Left renal cortex interstitium (tissue), 4 donors: ENCODE results near the gene NRG3. TPM values are rescaled to one million over a fixed set of nuclear protein-coding genes. Genes with fewer than 3 reads are reported as not detected.
A peak's percentile ranks its signal among the peaks of the same experiment; 100 is the strongest.

ENCODE experiments used
- DNase-seq, 4 donors: peaks; one replicate each; pipeline ENCODE4 v3.0.0-alpha.2; 2013; ENCODE audit warnings: low read depth in 4 of 4, low spot score in 2 of 4, missing footprints in 1 of 4
- polyA plus RNA-seq, 4 donors: library from polyadenylated mRNA; unstranded; fragments of 120-200 nt; gene quantifications; one replicate each; pipeline ENCODE4 v1.2.1, GENCODE V29; 2013; ENCODE audit not compliant: insufficient read length in 4 of 4

NRG3 gene
- polyA plus RNA-seq, 4 donors = 11.5 to 14.4 (median 12.1) TPM

DNA sequence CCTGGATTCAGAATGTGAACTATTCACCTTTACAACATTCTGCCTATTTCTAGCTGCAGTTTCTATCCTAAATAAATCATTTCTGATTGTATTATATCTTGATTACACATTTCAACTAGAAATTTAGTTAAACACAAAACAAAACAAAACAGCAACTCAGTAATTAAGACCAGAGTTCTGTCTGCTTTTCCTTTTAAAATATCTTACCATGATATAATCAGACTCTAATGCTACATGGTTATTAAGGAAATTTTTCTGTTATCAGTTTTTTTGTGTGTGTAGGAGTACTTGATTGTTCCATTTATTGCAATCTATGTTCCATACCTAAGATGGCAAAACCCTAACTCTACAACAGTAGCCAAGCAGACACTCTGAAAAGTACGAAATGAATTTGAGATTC is 663.3 kb downstream of the NRG3 start:
- no peak for DNase-seq

DNA sequence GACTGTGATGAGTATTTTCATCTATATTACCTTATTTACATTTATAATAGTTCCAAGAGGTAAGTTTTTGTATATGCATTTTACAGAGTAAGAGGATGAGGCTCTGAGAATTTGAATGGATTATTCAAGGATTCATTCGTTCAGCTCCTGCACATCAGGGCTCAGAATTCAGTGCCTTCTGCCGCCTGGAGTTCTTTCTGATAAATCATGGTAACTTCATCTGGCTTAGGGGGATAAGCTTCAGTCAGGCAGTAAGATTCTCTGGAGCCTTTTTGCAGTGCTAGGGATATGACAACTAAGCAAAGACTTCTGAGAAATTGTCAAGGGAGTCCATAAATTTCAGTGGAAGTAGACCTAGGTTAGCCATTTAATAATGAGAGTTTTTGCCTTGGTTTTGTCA is 668.6 kb downstream of the NRG3 start:
- no peak for DNase-seq

DNA sequence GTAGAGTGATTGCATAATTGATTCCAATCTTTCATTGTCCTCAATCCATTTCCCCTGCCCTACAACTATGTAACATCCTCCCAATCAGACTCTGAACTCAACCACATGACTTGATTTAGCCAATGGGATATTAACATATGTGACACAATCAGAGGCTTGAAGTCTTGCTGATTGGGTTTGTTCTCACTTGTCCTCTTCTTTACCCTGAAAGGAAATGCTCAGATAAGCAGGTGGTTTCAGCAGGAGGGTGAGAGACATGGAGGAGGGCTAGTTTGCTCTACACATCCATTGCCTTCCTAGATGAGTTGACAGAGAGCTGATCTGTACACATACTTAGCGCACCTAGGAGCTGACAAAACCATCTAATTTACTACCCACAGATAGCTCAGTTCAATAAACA is 669.4 kb downstream of the NRG3 start:
- no peak for DNase-seq

DNA sequence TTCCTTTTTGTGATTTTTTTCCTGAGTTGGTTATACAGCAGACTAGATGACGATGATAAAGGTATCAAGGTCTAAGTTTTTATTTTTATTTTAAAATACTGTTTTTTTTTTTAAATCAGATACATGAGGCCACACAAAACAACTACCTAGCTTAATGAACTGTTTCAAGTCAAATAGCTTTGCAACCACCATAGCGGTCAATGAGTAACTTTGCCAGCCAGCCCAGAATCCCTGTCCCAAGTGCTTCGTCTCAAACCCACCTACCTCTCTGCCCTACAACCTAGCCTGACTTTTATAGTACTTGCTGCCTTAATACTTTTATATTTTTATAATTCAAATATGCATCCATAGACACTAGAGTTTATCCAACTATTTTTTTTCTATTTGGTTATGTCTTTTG is 676.5 kb downstream of the NRG3 start:
- no peak for DNase-seq

DNA sequence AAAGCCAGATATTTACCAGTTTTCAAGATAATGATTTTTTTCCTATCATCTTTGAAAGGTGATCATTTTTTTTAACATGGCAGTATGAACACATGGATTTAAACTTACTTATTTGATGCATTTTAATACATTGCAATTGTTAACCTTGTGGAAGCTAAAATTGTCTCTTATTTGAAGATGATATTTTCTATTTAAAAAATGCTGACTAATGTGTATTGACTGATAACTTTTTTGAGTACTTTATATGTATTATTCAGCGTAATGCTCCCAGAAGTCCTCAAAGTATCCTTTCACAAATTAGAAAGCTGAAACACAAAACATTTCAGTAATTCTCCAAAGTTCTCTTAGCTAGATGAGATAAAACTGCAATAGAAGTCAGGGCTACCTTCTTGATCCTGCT is 677.3 kb downstream of the NRG3 start:
- no peak for DNase-seq

DNA sequence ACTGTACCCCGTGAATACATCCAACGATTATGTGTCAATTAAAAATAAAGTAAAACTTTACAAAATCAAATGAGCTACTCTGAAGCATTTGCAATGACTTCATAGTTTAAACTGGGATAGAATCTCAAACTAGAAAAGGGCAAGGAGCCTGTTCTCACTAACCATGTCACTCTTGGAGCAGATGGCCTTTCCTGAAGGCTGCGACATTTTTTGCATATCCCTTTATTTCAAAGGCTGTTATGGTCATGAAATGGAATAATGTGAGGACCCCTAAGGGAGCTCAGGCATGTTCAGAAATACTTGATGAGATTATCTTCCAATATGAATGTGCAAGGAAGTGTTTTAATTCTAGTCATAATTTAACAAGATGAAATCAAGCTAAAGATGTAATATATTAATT is 679.4 kb downstream of the NRG3 start:
- no peak for DNase-seq

DNA sequence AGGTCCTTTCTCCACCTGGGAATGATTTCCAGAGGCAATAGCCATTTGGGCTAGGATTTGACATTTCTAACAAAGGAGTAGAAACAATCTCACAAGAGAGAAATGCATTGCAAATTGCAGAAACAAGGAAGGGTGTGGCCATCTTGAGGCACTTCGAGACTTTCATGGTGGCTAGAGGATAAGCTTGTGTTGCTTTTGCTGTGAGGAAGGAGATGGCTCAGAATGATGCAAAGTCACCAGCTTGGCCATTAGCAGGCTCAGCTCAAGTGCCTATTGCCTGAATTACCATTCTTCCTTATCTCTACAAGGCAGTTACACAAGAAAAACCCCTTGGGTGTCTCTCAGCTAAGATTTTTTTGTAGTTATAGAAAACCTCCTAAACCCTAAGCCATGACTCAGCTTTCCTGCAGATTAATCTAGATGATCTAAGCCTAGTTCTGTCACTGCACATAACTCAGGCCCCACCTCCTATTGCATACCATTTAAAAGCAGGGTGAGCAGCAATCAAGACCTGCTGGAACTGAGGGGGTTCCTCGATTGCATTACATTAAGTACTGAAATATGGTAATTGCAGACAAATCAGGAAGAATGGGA is 683.1 kb downstream of the NRG3 start:
- DNase-seq = no peak

DNA sequence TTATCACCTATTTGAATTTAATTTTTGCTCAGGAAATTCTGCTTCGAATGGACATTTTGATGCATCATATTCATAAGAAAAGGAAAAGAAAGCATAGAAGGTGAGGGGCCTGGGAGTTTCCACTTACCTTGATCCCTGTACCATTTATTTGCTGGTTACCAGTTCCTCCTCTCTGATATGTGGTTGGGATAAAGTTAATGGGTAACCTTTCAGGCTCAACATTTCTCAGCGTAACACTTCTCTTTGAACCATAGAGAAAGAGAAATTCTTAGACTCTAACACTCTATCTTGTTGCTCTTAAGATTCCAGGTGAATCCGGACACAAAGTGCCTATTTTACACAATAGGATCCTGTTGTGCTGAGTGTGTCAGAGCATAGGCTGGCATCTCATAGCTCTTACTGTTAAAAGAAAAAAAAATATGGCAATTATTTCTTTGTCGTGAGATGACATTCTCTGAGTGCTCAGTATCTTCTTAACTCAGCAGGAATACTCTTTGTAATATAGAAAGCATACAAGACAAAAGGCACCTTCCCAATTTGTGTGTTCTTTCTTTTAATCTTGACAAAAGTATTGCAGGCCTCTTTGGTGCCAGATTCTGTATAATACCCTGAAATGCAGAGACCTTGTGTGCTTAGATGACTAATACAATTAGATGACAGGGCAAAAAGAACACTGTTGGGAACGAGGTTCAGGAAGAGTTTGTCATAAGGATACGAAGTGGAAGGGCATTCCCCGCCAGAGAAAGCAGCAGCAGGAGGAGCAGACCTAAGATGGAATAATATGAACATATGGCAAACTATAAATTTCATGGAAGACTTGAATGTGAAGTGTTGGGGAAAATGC is 689.6 kb downstream of the NRG3 start:
- no peak for DNase-seq

DNA sequence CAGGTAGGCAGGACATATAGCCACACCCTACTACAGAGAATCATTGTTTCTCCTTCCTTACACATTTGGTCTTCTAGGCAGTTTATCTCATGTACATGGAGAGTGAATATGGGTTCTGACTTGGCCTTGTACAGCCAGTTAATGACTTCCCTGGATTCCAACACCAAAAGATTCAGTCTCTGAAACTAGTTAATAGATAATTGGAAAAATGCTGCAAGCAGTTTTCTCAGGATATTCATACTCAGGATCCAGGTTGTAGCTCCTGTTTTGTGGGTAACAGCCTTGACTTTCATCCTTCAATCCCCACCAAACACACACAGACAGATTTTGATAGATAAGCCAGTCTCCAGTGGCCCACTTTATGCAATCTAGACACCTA is 690.2 kb downstream of the NRG3 start:
- no peak for DNase-seq

DNA sequence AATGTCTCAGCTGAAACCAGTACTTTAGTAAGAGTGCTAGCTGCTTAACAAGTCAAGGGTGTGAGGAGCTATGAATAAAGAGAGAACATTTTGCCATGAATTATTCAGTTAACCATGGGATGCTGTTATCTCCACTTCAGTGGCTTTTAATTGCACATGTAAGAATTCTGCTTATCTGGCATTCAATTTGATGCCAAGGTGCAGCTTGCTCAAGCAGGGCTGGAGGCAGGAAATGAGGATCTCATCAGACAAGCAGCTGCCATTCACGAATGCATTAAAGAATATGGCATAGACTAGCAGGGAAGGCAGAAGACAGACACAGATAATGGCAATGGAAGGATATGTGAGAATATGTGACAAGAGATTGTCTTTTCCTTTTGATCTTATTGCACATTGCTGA is 697.8 kb downstream of the NRG3 start:
- no peak for DNase-seq

DNA sequence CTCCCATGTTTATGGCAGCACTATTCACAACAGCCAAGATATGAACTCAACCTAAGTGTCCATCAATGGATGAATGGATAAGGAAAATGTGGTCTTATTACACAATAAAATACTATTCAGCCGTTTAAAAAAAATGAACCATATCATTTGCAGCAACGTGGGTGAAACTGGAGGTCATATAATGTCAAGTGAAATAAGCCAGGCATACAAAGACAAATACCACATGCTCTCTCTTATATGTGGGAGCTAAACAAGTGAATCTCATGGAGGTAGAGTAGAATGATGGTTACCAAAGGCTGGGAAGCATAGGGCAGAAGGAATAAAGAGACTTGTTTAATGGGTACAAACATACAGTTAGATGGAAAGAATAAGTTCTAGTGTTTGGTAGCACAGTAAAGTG is 699.1 kb downstream of the NRG3 start:
- DNase-seq = no peak

DNA sequence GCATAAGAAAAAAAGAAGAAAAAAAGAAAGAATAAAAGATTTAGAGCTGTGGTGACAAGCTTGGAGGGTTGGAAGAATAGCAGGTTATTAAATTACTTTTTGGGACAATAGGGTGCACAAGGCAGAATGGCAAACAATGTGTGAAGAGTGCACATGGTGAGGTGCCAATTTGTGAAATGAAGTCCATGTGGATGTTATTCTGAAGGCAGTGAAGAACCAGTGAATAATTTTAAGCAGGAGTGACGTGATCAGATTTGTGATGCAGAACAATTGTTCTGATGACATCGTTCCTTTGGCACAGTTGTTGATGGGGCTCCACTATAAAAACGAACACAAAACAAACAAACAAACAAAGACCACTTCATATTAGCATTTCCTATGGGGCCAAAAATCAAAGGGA is 700.3 kb downstream of the NRG3 start:
- no peak for DNase-seq

DNA sequence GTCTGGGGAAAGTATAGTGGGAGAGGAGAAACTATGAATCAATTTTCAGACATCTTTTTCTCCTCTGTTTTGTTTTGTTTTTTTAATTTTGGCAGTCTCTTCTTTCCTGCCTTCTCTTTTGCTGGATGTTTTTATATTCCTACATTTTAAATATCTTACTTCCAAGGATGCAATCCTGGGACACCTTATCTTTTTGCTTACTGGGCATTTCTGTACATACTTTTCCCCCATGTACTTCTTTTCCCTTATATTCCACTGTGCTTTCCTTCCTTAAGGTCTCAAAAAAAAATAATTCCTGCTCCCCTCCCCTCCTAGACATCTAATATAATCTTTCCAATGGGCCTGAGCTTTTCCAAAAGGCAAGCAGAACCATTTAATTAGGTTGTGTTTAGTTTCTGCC is 701.1 kb downstream of the NRG3 start:
- no peak for DNase-seq

DNA sequence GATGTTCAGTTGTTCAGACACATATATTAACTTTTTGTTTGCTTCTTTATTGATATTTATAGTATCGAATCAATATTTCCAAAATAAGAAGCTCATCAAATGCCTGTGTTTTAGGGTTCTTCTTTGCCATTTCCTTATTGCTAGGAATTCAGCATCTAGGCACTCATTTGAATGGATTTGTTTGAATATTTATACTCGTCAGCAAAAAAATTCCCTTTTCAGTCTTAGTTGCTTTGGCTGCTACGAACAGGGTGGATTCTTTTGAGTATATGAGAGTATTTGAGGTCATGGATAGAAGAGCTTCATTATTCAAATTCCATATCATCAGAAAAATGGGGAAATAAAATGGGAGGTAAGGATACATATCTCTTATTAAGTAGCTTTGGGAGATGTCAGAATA is 706.9 kb downstream of the NRG3 start:
- no peak for DNase-seq

DNA sequence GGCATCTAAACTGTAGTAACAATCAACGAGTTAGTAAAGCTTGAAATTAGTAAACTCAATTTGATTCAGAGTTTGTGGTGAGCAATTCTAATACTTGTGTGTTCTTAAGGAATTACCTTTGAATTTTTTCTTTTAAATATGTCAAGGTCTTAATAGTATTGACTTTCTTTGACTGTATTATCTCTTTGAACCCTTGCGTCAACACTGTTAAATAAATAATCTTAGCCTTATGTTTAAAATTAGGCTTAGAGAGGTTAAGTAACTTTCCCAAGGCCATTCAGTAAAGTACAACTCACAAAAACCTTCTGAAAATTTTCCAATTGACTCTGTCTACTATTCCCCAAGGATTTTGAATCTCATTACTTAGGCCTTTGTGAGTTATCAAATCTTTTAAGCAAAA is 716.4 kb downstream of the NRG3 start:
- DNase-seq = no peak

DNA sequence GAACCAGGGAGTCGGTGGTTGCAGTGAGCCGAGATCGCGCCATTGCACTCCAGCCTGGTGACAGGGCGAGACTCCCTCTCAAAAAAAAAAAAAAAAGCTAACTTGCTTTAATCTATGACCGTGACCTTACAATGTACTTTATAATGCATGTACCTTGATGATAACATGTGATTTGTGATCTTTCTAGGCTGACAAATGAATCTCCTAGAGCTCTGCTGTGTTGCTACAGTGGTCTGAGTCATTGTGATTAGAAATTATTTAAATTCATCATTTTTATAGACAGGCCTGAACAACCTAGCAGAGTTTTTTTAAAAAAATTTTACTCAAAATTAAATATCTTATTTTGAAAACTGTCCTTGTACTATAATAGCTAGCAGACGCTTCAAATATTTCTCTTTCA is 722.8 kb downstream of the NRG3 start:
- no peak for DNase-seq

DNA sequence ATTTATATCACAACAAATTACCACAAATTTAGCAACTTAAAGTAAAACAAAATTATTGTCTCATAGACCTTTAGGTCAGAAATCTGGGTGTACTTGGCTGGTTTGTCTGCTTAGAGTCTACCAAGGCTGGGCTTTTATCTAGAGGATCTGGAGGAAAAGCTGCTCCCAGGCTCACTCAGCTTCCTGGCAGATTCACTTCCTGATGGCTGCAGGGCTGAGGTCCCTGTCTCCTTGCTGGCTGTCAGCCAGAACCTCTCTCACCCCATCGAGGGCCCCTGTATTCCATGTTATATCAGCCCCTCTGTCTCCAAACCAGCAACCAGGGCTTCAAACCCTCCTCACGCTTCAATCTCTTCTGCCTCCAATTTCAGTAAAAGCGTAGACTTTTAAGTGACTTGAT is 734.9 kb downstream of the NRG3 start:
- no peak for DNase-seq

DNA sequence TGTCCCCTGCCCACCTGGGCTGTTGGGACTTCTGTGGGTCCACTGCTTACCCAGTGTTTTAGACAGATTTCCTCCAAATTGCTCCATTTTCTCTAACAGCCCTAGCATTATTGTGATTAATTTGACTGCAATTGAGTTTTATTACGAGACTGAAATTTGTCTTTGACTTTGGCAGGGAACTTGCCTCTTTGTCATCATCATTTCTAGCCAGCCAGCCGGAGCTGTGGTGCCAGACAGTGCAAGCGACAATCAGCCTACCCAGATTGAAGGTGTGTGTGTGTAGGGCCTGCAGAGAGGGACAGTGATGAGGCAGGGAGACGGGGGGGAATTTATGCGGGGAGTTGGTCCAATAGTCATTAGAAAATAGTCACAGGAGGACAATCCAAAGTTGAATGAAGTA is 743.0 kb downstream of the NRG3 start:
- no peak for DNase-seq

DNA sequence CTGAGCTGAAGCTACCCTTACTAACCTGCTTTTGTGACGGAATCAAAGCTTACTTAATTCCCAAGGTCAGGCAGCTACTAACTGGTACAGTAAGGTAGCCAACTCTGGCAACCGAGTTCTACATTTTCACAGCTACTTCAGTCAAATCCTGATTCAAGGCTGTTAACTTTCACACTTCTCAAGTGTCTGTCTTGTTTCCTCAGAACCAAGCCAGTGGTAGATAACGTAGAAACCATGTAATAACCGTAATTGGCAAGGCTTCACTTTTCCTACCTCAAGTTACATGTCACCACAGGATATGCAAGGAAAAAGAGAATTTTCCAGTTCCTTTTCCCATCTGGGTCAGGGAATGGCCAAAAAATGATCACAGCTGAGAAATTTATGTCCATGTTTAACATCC is 746.7 kb downstream of the NRG3 start:
- DNase-seq = no peak

DNA sequence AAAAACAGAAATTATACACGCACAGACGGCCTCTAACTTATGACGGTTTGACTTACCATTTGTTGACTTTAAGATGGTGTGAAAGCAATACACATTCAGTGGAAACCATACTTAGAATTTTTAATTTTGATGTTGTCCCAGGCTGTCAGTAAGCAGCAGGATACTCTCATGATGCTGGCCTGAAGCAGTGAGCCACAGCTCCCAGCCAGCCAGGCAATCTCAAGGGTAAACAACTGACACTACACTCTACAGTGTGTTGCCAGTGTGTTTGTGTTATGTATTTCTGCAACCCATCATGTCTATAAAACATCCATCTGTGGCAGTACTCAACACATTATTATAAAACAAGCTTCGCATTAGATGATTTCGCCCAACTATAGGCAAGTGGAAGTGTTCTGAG is 747.5 kb downstream of the NRG3 start:
- DNase-seq = no peak

DNA sequence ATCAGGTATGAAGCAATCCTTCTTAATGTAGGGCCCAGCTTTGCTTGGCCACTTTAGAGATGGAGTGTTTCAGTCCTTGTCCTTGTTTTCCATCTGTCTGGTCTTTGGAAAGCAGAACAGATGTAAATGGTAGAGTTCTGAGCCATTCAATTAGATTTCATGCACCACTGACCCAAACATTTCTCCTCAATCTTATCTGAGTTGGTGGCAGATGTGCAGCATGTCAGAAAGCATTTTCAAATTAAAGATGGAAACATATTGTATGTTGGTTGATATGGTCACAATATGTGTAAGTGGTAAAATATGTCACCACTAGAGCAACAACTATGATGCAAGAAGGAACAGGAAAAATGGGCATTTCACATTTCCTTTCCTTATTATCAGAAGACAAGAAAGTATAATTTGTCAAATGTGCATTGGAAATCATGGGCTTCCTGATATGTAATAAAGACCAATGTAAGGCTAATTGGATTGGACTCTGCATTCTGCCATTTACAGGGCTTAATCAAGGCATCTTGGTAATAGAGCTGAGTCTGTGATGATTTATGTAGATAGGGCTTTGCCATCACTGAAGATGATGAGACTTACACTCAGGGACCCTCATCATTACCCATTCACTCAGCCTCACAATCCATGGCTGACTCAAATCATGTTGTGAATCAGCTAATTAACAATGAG is 750.7 kb downstream of the NRG3 start:
- DNase-seq = no peak

DNA sequence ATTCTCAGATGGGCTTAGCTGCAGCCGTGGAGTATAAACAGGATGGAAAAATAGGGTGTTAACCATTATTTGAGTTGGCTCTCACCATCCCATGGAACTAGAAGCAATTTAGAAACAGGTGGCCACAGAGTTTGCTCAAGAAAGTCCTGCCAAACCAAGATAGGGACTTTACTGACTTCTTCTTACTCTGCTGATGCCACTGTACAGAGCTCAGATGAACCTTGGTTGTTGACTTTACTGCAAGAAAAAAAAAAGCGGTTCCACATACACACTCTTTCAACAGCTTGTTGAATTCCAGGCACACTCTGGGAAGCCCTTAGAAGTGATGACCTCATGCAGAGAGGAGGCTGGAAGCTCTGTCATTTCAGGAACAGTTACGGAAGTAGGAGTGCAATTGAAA is 753.4 kb downstream of the NRG3 start:
- DNase-seq = peak; percentile 15 to 25 (median 20)
